ENCODE data around the gene DPF3. TPM values are rescaled to one million over a fixed set of nuclear protein-coding genes. Genes with fewer than 3 reads are reported as not detected.

DPF3 gene
- total RNA-seq, 2 experiments from 2014 or later = 6.6 to 7.4 TPM

- no peak for DNase-seq
- H3K9me3 Mint-ChIP-seq = no peaks in the 10 kb centered on the region
- peaks cover 21% of the 10 kb centered on the region for H3K27me3 Mint-ChIP-seq
- CTCF ChIA-PET = interaction anchor here (0.6 kb wide), 1 partner anchor 758 kb away, joined by 3 read pairs; no protein-coding TSS in a partner anchor
- no peak overlapping the region for H3K4me3 Mint-ChIP-seq
- peaks cover 10% of the 10 kb centered on the region for H3K4me1 Mint-ChIP-seq
- no peaks in the 10 kb centered on the region for H3K36me3 Mint-ChIP-seq (ENCODE audit: low read depth)
- POLR2A ChIA-PET = no interaction called here
- no peak overlapping the region for H3K27ac Mint-ChIP-seq
These were observed 279.5 kb downstream of the DPF3 start for GRCh38 chr14:72614365-72614764.

DNA sequence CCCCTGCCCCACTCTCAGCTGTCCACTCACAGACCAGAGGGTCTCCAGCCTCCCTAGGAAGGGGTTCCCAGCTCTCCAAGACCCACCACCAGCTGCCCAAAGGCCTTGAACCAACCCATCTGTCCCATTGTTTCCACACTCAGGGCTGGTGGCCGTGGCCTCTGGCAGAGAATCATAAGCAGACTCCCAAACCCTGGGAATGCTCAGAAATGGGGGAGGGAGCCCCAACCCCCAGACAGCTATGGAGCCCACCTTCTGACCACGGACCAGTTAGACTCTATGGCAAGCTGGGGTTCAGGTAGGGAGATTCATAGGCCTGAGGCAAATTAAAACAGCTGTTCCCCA, 280.0 kb downstream of the DPF3 start:
- Mint-ChIP-seq H3K4me3 (no peak overlapping the region), H3K4me1 (peaks cover 10% of the 10 kb centered on the region), H3K9me3 (no peaks in the 10 kb centered on the region), H3K36me3 (ENCODE audit: low read depth) (no peaks in the 10 kb centered on the region), H3K27me3 (peaks cover 22% of the 10 kb centered on the region), H3K27ac (peak overlapping the region; percentile 22)
- no peak for DNase-seq
- POLR2A ChIA-PET = no interaction called here
- CTCF ChIA-PET = no interaction called here

DNA sequence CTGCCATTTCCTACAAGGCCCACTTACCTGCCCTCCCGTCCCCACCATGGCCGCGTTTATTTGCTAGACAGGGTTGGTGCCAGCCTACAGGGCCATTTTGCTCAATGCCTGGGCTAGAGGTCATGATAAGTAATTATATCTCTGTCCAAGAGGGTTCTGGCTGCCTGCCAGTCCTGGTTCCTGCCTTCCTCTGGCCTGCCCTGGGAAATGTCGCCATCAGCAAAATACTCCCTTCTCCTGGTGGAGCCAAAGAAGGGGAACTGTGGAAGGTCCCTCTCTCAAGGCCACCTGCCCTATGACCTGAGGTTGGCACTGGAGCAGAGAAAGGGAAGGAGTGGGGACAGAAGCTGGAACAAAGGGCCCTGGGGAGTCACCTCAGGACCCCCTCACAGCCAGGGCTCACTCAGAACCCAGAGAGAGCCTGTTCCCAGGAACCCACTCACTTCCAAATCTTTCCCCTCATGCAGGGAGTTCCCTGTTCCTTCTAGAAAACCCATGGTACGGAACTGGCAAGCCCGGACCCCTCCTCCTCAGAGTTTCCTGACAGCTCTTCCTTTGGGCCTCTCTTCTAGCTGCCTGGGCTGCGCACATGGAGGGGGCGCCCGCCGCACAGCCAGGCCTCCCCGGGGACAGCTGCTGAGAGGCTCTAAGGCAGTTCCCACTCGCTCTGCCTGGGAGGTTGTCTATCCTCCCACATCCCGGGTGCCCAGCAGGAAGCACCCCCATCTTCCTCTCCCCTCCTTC, 280.5 kb downstream of the DPF3 start:
- POLR2A ChIA-PET = no interaction called here
- Mint-ChIP-seq H3K36me3 (ENCODE audit: low read depth) (no peaks in the 10 kb centered on the region), H3K4me3 (no peak overlapping the region), H3K27ac (peak overlapping the region; percentile 22), H3K27me3 (peaks cover 23% of the 10 kb centered on the region), H3K4me1 (peaks cover 11% of the 10 kb centered on the region), H3K9me3 (no peaks in the 10 kb centered on the region)
- DNase-seq = no peak
- CTCF ChIA-PET = no interaction called here

DNA sequence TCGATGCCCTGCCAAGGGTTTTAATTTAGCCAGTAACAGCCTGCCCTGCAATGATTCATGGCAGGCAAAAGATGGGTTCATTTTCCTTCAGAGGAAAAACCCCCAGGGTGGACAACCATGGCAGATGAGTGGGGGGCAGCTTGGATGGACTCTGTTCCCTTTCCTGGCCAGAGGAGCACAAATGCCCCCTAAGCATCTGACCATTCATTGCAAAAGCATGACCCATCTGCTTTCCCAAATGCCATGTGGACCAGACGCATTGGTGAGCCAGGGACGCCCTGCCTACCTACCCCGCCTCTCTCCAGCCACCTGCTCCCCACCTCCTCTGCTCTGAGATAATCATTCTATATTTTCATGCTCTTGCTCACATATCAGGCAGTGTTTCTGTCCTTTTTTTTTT, 281.9 kb downstream of the DPF3 start:
- POLR2A ChIA-PET = no interaction called here
- CTCF ChIA-PET = no interaction called here
- Mint-ChIP-seq H3K4me1 (peaks cover 13% of the 10 kb centered on the region), H3K27ac (no peak overlapping the region), H3K36me3 (ENCODE audit: low read depth) (no peaks in the 10 kb centered on the region), H3K27me3 (peaks cover 28% of the 10 kb centered on the region), H3K4me3 (no peak overlapping the region), H3K9me3 (no peaks in the 10 kb centered on the region)
- DNase-seq = no peak

DNA sequence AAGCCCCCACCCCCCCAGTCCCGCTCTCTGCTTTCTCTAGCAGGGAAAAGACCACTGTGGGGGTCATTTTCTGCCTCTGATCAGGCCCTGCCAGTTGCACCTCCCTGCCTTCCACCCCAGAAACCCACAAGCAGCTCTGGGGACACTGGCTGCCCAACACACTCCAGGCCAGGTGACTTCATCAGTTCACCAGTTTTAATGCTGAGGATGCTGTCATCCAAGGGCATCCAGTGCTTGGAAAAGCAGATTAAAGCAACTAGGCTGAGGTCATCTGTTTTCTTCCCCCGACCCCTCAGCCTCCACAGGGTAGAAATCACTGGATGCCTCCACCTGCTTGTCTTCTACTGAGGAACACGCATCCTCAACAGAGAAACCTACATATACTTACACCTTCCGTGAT, 282.4 kb downstream of the DPF3 start:
- H3K27ac Mint-ChIP-seq = no peak overlapping the region

DNA sequence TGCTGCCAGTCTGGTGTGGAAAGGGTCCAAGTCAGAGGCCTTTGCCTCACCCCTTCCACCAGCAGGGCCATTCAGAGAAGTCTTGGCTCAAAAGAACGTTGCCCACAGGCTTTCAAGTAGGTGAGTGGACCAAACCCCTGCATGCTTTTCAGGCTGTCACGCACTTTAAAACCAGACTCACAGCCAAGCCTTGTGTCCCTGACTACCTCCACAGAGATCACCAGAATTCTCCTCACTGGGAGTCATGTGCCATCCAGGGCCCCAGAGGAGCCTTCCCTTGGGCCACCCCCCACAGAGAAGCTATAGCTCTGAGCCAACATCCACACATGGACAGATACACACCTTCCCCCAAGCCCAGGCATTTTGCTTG, 283.1 kb downstream of the DPF3 start:
- DNase-seq = no peak
- Mint-ChIP-seq H3K4me1 (peaks cover 7% of the 10 kb centered on the region), H3K36me3 (ENCODE audit: low read depth) (no peaks in the 10 kb centered on the region), H3K27me3 (peaks cover 23% of the 10 kb centered on the region), H3K9me3 (no peaks in the 10 kb centered on the region), H3K27ac (no peak overlapping the region), H3K4me3 (no peak overlapping the region)
- ChIA-PET POLR2A (no interaction called here), CTCF (no interaction called here)

More for the DNA sequence above, 282.4 kb downstream of the DPF3 start:
- ChIA-PET CTCF (no interaction called here), POLR2A (no interaction called here)
- no peak overlapping the region for H3K4me3 Mint-ChIP-seq
- peaks cover 28% of the 10 kb centered on the region for H3K27me3 Mint-ChIP-seq
- DNase-seq = no peak
- peaks cover 13% of the 10 kb centered on the region for H3K4me1 Mint-ChIP-seq
- H3K36me3 Mint-ChIP-seq (ENCODE audit: low read depth) = no peaks in the 10 kb centered on the region
- no peaks in the 10 kb centered on the region for H3K9me3 Mint-ChIP-seq

DNA sequence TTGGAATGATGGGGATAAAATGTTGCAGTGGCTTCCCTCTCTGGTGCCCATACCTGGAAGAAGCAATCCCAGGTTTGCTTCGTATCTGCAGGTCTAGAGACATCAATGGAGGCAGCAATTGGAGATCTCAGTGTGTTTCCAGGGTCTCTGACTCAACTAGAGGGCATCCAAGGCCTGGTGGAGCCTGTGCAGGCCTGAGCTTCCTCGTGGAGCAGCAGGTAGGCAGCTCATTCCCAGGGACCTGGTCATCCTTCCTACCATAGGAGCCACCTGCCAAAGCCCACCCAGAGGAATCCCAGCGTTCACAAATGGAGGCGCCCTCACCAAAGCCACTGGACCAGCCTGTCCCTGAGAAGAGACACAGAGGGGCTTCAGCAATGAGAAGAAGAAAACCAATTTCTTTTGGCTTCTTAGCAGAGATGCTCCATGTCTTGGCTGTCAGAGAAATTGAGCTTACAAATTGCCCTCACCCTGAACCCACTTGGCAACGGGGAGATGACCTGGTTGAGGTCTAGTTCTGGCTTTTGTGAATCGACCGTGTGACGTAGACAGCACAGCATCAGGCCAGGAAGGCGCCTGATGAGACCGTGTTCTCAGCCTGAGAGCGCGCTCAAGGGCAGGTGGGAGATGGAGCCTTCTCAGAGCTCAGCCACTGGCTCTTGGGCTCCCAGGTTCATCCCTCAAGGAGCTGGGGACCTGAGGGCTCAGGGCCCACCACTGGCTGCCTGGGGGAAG, 283.6 kb downstream of the DPF3 start:
- no peak for DNase-seq
- peaks cover 3% of the 10 kb centered on the region for H3K4me1 Mint-ChIP-seq
- ChIA-PET CTCF (interaction anchor here (0.5 to 1.0 kb wide), 2 partner anchors 12 to 1462 kb away, joined by 3 to 4 read pairs; no protein-coding TSS in a partner anchor), POLR2A (no interaction called here)
- H3K27me3 Mint-ChIP-seq = peaks cover 23% of the 10 kb centered on the region
- no peaks in the 10 kb centered on the region for H3K9me3 Mint-ChIP-seq
- H3K36me3 Mint-ChIP-seq (ENCODE audit: low read depth) = no peaks in the 10 kb centered on the region
- no peak overlapping the region for H3K27ac Mint-ChIP-seq
- no peak overlapping the region for H3K4me3 Mint-ChIP-seq

- peaks cover 3% of the 10 kb centered on the region for H3K4me1 Mint-ChIP-seq
- no peak for DNase-seq
- ChIA-PET POLR2A (no interaction called here), CTCF (interaction anchor here (0.5 to 1.0 kb wide), 2 partner anchors 11 to 1462 kb away, joined by 3 to 4 read pairs; no protein-coding TSS in a partner anchor)
- H3K4me3 Mint-ChIP-seq = no peak overlapping the region
- peaks cover 24% of the 10 kb centered on the region for H3K27me3 Mint-ChIP-seq
- no peaks in the 10 kb centered on the region for H3K36me3 Mint-ChIP-seq (ENCODE audit: low read depth)
- peak overlapping the region; percentile 16 for H3K27ac Mint-ChIP-seq
- no peaks in the 10 kb centered on the region for H3K9me3 Mint-ChIP-seq
These were observed 284.5 kb downstream of the DPF3 start for GRCh38 chr14:72609205-72609916.

- ChIA-PET CTCF (interaction anchor here (1.0 to 1.7 kb wide), 2 partner anchors 9 to 12 kb away, joined by 3 to 6 read pairs; no protein-coding TSS in a partner anchor), POLR2A (no interaction called here)
- Mint-ChIP-seq H3K36me3 (ENCODE audit: low read depth) (no peaks in the 10 kb centered on the region), H3K4me3 (no peak overlapping the region), H3K27me3 (peaks cover 30% of the 10 kb centered on the region), H3K4me1 (peaks cover 3% of the 10 kb centered on the region), H3K27ac (no peak overlapping the region), H3K9me3 (no peaks in the 10 kb centered on the region)
- DNase-seq = no peak
These were observed 285.3 kb downstream of the DPF3 start for GRCh38 chr14:72608391-72609204.

GRCh38 chr14:72607386-72608130, 286.3 kb downstream of the DPF3 start:
- CTCF ChIA-PET = interaction anchor here (1.0 to 1.7 kb wide), 2 partner anchors 8 to 11 kb away, joined by 3 to 6 read pairs; no protein-coding TSS in a partner anchor

DNA sequence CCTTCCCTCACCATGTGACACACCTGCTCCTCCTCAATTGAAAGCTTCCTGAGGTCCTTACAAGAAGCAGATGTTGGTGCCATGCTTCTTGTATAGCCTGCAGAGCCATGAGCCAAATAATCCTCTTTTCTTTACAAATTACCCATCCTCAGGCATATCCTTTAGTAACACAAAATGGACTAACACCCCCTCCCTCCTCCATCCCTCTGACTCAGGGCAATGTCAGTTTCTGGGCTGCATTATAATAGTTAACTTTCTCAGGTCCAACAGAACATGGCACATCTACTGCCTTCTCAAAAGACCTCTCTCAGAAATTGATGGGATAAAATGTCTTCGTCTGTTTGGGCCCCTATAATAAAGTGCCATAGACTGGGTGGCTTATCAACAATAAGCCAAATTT, 287.0 kb downstream of the DPF3 start:
- ChIA-PET POLR2A (no interaction called here), CTCF (no interaction called here)
- Mint-ChIP-seq H3K27me3 (peaks cover 28% of the 10 kb centered on the region), H3K9me3 (no peaks in the 10 kb centered on the region), H3K27ac (no peak overlapping the region), H3K4me1 (peaks cover 3% of the 10 kb centered on the region), H3K36me3 (ENCODE audit: low read depth) (no peaks in the 10 kb centered on the region), H3K4me3 (no peak overlapping the region)
- DNase-seq = no peak

More at GRCh38 chr14:72607386-72608130, 286.3 kb downstream of the DPF3 start:
- POLR2A ChIA-PET = no interaction called here
- Mint-ChIP-seq H3K27ac (no peak overlapping the region), H3K36me3 (ENCODE audit: low read depth) (no peaks in the 10 kb centered on the region), H3K9me3 (no peaks in the 10 kb centered on the region), H3K4me1 (peaks cover 3% of the 10 kb centered on the region), H3K4me3 (no peak overlapping the region), H3K27me3 (peaks cover 30% of the 10 kb centered on the region)
- DNase-seq = no peak

DNA sequence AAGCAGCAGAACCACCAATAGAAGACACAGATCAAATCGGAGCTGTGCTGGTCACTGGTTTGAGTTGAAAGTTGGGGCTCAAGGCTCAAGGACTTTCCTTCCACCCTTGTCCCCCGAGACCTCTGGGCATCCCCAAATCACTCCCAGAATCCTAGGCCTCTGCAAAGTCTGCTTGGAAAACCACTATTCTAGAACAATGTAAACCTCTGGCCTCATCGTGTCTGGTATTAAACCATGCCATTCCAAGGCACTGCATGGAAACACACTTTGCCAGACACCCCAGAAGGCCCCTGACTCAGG, 288.0 kb downstream of the DPF3 start:
- Mint-ChIP-seq H3K27ac (no peak overlapping the region), H3K27me3 (peaks cover 28% of the 10 kb centered on the region), H3K36me3 (ENCODE audit: low read depth) (no peaks in the 10 kb centered on the region), H3K4me3 (no peak overlapping the region), H3K9me3 (no peaks in the 10 kb centered on the region), H3K4me1 (peaks cover 3% of the 10 kb centered on the region)
- ChIA-PET CTCF (no interaction called here), POLR2A (no interaction called here)
- DNase-seq = no peak

Data from activated CD4-positive, alpha-beta T cell treated with anti-CD3 and anti-CD28 coated beads, Interleukin-2, amount 10 ng/mL, durations not matched to agents 7 days and 5 days (primary cell).